ENCODE measurements around the gene CALHM2. TPM values are rescaled to one million over a fixed set of nuclear protein-coding genes. Genes with fewer than 3 reads are reported as not detected.

The CALHM2 gene
- total and polyA plus RNA-seq, 2 of the 4 experiments (the other 2 are of a cell fraction): 2.5 to 7.9 TPM

GRCh38 chr10:103447187-103447586, 5.0 kb downstream of the CALHM2 start:
- dilution Hi-C loops (cut with HindIII; ENCODE audit: low sequenced_read_pairs, unreplicated experiment): no loop called here
- Histone ChIP-seq H3K36me3 (ENCODE audit: control insufficient read depth, insufficient read depth, low read length) (peaks cover 58% of the 10 kb centered on the region), H3K4ac (ENCODE audit: low read depth, low read length) (no peak overlapping the region), H3K79me1 (ENCODE audit: low read depth in 1 of 2, low read length in 2 of 2) (peaks cover 0 to 34% of the 10 kb centered on the region in 2 experiments; a peak in 1 of 4 replicates), H3K56ac (ENCODE audit: extremely low read depth, insufficient read depth, low read length) (no peak overlapping the region), H2BK5ac (ENCODE audit: low read depth, low read length, poor library complexity, severe bottlenecking) (no peak overlapping the region), H3K4me3 (ENCODE audit: insufficient read depth, low read depth, low read length) (no peak overlapping the region), H2BK120ac (ENCODE audit: low read depth, low read length) (no peak overlapping the region), H2BK15ac (ENCODE audit: low read depth, low read length) (no peak overlapping the region), H3K27me3 (ENCODE audit: control insufficient read depth, insufficient read depth, low read length) (no peaks in the 10 kb centered on the region), H4K91ac (ENCODE audit: insufficient read depth, low read depth, low read length) (no peak overlapping the region), H3K14ac (replicated peaks; ENCODE audit: low read depth, low read length) (no peak overlapping the region), H4K20me1 (ENCODE audit: insufficient read depth, low read length) (peaks cover 12% of the 10 kb centered on the region; the same call in 1 of the 2 replicates), H3K4me2 (ENCODE audit: low read depth, low read length) (no peak overlapping the region), H3K23ac (ENCODE audit: low read depth, low read length) (no peak overlapping the region), H3K9ac (ENCODE audit: low read depth, low read length) (no peak overlapping the region), H3K9me1 (ENCODE audit: insufficient read depth, low read length) (peaks cover 10% of the 10 kb centered on the region), H2BK20ac (ENCODE audit: low read depth, low read length) (no peak overlapping the region), H3K18ac (ENCODE audit: low read depth, low read length) (no peak overlapping the region), H4K5ac (ENCODE audit: low read depth, low read length) (no peak overlapping the region), H4K8ac (ENCODE audit: low read depth in 2 of 2, low read length in 2 of 2) (no peak overlapping the region), H3K9me3 (ENCODE audit: control insufficient read depth, insufficient read depth, low read length) (no peaks in the 10 kb centered on the region), H2AFZ (replicated peaks; ENCODE audit: low read length, poor library complexity) (no peak overlapping the region), H2AK9ac (replicated peaks; ENCODE audit: low read depth, low read length, poor library complexity) (no peak overlapping the region), H3K4me1 (ENCODE audit: control insufficient read depth, insufficient read depth, low read length) (peaks cover 4% of the 10 kb centered on the region; the same call in 1 of the 2 replicates), H3K27ac (ENCODE audit: insufficient read depth, low read length) (no peak overlapping the region), H2AK5ac (ENCODE audit: low read depth, low read length) (no peak overlapping the region)
- TF ChIP-seq RFX5 (IDR thresholded peaks at IDR 0.05; ENCODE audit: low read depth, low read length) (no peak), USF2 (IDR thresholded peaks at IDR 0.05; ENCODE audit: low read depth, low read length) (no peak), BHLHE40 (IDR thresholded peaks at IDR 0.05; ENCODE audit: low read depth, low read length) (no peak), NFE2L2 (IDR thresholded peaks at IDR 0.05; ENCODE audit: low read depth, low read length) (no peak), CEBPB (IDR thresholded peaks at IDR 0.05; ENCODE audit: low read depth, low read length) (no peak), FOS (IDR thresholded peaks at IDR 0.05; ENCODE audit: low read depth, low read length) (no peak), CHD1 (IDR thresholded peaks at IDR 0.05; ENCODE audit: low read depth, low read length) (no peak), SMC3 (IDR thresholded peaks at IDR 0.05; ENCODE audit: low read depth, low read length) (no peak)
- no peak for DNase-seq
- no TSS peak for BruUV-seq (replicated peaks)
- 99% methylated on average over 10 of the region's 23 CpGs; no CpG with 5 or more reads in 1 of the 2 experiments for WGBS, 2 experiments (ENCODE audit: extremely low coverage in 2 of 2, insufficient read length in 1 of 2)
- CTCF ChIA-PET: no interaction called here
- in situ Hi-C loops (cut with MboI; ENCODE audit: low sequenced_read_pairs): no loop called here
- POLR2A ChIA-PET (ENCODE audit: unreplicated experiment): no interaction called here
- intact Hi-C loops (cut with micrococcal nuclease): no loop called here
- no peak for ATAC-seq (ENCODE audit: low read depth)
